Hepatocyte (in vitro differentiated cells): ENCODE results near the gene DIPK1B. TPM values are rescaled to one million over a fixed set of nuclear protein-coding genes. Genes with fewer than 3 reads are reported as not detected.

Source experiments
- DNase-seq: peaks from one replicate; pipeline ENCODE4 v3.0.0-alpha.2; 2016; ENCODE audit warnings: low spot score
- H2AFZ ChIP-seq: fragments of 200-600 bp; sonication (generic); 2 replicates; pipeline ENCODE4 v1.6.0; 2016; ENCODE audit warnings: antibody characterized with exemption, mild to moderate bottlenecking
- H3K27ac ChIP-seq: fragments of 200-600 bp; sonication (generic); 2 replicates; pipeline ENCODE4 v1.5.1; 2016; ENCODE audit warnings: mild to moderate bottlenecking
- H3K27me3 ChIP-seq: fragments of 200-600 bp; sonication (generic); 2 replicates; pipeline ENCODE4 v1.6.1; 2016
- H3K36me3 ChIP-seq: fragments of 200-600 bp; sonication (generic); replicated peaks from 2 replicates; pipeline ENCODE4 v1.5.1; 2016; ENCODE audit warnings: low read depth; ENCODE audit not compliant: insufficient read depth
- H3K4me1 ChIP-seq: fragments of 200-600 bp; sonication (generic); 2 replicates; pipeline ENCODE4 v1.5.1; 2016; ENCODE audit warnings: mild to moderate bottlenecking, moderate library complexity; ENCODE audit not compliant: insufficient read depth
- H3K4me2 ChIP-seq: fragments of 200-600 bp; sonication (generic); 2 replicates; pipeline ENCODE4 v1.6.0; 2016
- H3K4me3 ChIP-seq: fragments of 200-600 bp; sonication (generic); 2 replicates; pipeline ENCODE4 v1.5.1; 2016; ENCODE audit warnings: mild to moderate bottlenecking
- H3K79me2 ChIP-seq: fragments of 200-600 bp; sonication (generic); 2 replicates; pipeline ENCODE4 v1.6.0; 2017; ENCODE audit warnings: mild to moderate bottlenecking
- H3K9me2 ChIP-seq: fragments of 200-600 bp; sonication (generic); replicated peaks from 2 replicates; pipeline ENCODE4 v1.6.0; 2017; ENCODE audit warnings: mild to moderate bottlenecking; ENCODE audit not compliant: insufficient read depth
- H3K9me3 ChIP-seq: fragments of 200-600 bp; sonication (generic); 2 replicates; pipeline ENCODE4 v1.5.1; 2016; ENCODE audit warnings: low read depth, mild to moderate bottlenecking
- H4K20me1 ChIP-seq: fragments of 200-600 bp; sonication (generic); 2 replicates; pipeline ENCODE4 v1.6.0; 2016; ENCODE audit warnings: mild to moderate bottlenecking; ENCODE audit not compliant: insufficient read depth, poor library complexity, severe bottlenecking
- EZH2 ChIP-seq: fragments of 200-600 bp; sonication (generic); IDR thresholded peaks from 2 replicates; pipeline ENCODE4 v1.6.1; 2016; ENCODE audit warnings: antibody characterized with exemption, mild to moderate bottlenecking, borderline replicate concordance
- EZH2phosphoT487 ChIP-seq: fragments of 200-600 bp; sonication (generic); IDR thresholded peaks from one replicate; pipeline ENCODE4 v1.6.1; 2018; ENCODE audit warnings: antibody characterized with exemption, mild to moderate bottlenecking, low read depth, moderate library complexity; ENCODE audit not compliant: unreplicated experiment, severe bottlenecking
- WGBS: methylation state at CpG from one replicate; pipeline ENCODE4 v1.1.6; 2016; ENCODE audit warnings: low lambda C conversion rate; ENCODE audit errors: missing lambda C conversion rate; 5-methylcytosine and 5-hydroxymethylcytosine counted together
- polyA plus RNA-seq: library from polyadenylated mRNA; unstranded; fragments of >200 nt; fragmentation: Nextera tagmentation; extraction: Ambion mirVana; gene quantifications from 2 replicates; pipeline ENCODE4 v1.2.1, GENCODE V29; 2016
- total RNA-seq: library from RNA; depleted of rRNA; stranded (reverse); fragments of >200 nt; gene quantifications from 2 replicates; pipeline ENCODE4 v1.2.3, GENCODE V29; 2014
- TF ChIP-seq, protein P1 (sequence below): fragments of 200-600 bp; sonication (generic); IDR thresholded peaks from 2 replicates; pipeline ENCODE4 v1.5.1; 2016; ENCODE audit warnings: antibody characterized with exemption, mild to moderate bottlenecking; ENCODE audit not compliant: poor library complexity

DIPK1B gene
- total and polyA plus RNA-seq, 2 experiments from 2014 or later, result 33.3 to 39.4 TPM

- no peak for TF ChIP-seq EZH2
- no peak for TF ChIP-seq EZH2phosphoT487
- TF ChIP-seq, protein P1, sequence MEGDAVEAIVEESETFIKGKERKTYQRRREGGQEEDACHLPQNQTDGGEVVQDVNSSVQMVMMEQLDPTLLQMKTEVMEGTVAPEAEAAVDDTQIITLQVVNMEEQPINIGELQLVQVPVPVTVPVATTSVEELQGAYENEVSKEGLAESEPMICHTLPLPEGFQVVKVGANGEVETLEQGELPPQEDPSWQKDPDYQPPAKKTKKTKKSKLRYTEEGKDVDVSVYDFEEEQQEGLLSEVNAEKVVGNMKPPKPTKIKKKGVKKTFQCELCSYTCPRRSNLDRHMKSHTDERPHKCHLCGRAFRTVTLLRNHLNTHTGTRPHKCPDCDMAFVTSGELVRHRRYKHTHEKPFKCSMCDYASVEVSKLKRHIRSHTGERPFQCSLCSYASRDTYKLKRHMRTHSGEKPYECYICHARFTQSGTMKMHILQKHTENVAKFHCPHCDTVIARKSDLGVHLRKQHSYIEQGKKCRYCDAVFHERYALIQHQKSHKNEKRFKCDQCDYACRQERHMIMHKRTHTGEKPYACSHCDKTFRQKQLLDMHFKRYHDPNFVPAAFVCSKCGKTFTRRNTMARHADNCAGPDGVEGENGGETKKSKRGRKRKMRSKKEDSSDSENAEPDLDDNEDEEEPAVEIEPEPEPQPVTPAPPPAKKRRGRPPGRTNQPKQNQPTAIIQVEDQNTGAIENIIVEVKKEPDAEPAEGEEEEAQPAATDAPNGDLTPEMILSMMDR, result no peak
- Histone ChIP-seq H3K4me2 (peak overlapping the region; percentile 92), H3K4me1 (no peaks in the 10 kb centered on the region)
Measured at GRCh38 chr9:136664000-136664915, 48.1 kb upstream of the DIPK1B start.

GRCh38 chr9:136665111-136665703, 47.2 kb upstream of the DIPK1B start:
- no peaks in the 10 kb centered on the region for H3K36me3 ChIP-seq
- no peaks in the 10 kb centered on the region for H3K4me1 ChIP-seq
- no peak overlapping the region for H3K27ac ChIP-seq
- H4K20me1 ChIP-seq, result no peaks in the 10 kb centered on the region
- no peaks in the 10 kb centered on the region for H3K27me3 ChIP-seq
- H3K79me2 ChIP-seq, result no peaks in the 10 kb centered on the region
- TF ChIP-seq EZH2, result no peak
- TF ChIP-seq, protein P1, result peak; percentile 40
- H3K9me3 ChIP-seq, result no peaks in the 10 kb centered on the region
- WGBS, result 55% methylated on average over 15 of the region's 49 CpGs
- H3K9me2 ChIP-seq, result no peaks in the 10 kb centered on the region
- peak; percentile 80 for DNase-seq
- H3K4me3 ChIP-seq, result peak overlapping the region; percentile 20
- peak overlapping the region; percentile 92 for H3K4me2 ChIP-seq
- H2AFZ ChIP-seq, result peak overlapping the region; percentile 68

More at GRCh38 chr9:136664000-136664915, 48.1 kb upstream of the DIPK1B start:
- Histone ChIP-seq H3K9me3 (no peaks in the 10 kb centered on the region), H3K36me3 (no peaks in the 10 kb centered on the region), H2AFZ (no peak overlapping the region), H3K27me3 (no peaks in the 10 kb centered on the region), H3K4me3 (no peak overlapping the region), H3K27ac (no peak overlapping the region), H3K79me2 (no peaks in the 10 kb centered on the region), H3K9me2 (no peaks in the 10 kb centered on the region), H4K20me1 (no peaks in the 10 kb centered on the region)
- WGBS, result 93% methylated on average over 26 of the region's 27 CpGs
- no peak for DNase-seq

DNA sequence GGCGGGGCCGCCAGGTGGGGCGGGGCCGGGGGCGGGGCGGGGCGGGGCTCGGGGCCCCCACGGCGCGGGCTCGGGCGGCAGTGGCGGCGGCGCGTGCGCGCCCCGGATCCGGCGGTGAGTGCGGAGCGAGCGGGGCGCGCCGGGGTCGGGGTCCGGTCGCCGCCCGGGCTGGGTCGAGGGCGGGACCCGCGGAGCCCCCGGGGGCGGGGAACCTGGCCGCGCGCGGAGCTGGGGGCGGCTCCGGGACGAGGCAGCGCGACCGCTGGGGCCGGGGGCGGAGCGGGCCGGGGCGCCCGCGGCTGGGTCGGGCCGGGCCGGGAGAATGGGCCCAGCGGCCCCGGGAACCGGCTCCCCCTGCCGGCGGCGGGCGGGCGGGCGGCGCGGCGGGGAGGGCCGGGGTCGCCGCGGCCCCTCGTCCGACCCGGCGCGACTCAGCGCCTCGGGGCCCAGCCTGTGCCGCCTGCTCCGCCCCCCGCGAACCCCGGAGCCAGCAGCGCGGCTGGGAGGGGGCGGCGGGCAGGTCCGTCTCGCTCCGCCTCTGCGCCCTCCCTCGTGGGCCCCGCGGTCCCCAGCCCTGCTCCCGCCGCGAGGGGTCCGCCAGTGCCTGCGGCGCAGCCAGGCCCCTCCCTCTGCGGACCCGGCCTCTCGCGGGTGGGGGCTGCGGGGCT, 46.5 kb upstream of the DIPK1B start:
- peak; percentile 63 for DNase-seq
- Histone ChIP-seq H3K9me2 (no peaks in the 10 kb centered on the region), H4K20me1 (no peaks in the 10 kb centered on the region), H3K4me1 (no peaks in the 10 kb centered on the region), H2AFZ (no peak overlapping the region), H3K36me3 (no peaks in the 10 kb centered on the region), H3K4me2 (peak overlapping the region; percentile 92), H3K4me3 (peak overlapping the region; percentile 36), H3K9me3 (no peaks in the 10 kb centered on the region), H3K79me2 (no peaks in the 10 kb centered on the region), H3K27me3 (no peaks in the 10 kb centered on the region), H3K27ac (no peak overlapping the region)
- TF ChIP-seq, protein P1, result no peak
- TF ChIP-seq EZH2phosphoT487 (no peak), EZH2 (no peak)
- WGBS, result no CpG with 5 or more reads among the region's 109 CpGs
